HEK293 (cell line): Measurements from ENCODE around the gene POLA2.
A peak's percentile ranks its signal among the peaks of the same experiment; 100 is the strongest.
"Not testable (repeated sequence)": the region's sequence is repeated elsewhere in the genome, so short reads cannot be mapped to it uniquely, and the experiment has no call there.

ENCODE experiments used
- CTCF ChIA-PET: fragments of 350-600 bp; formaldehyde crosslinking; extraction: SDS; loops from one replicate; lab custom pipeline; 2021; ENCODE audit warnings: antibody characterized with exemption; lab: Yijun Ruan, JAX
- POLR2A ChIA-PET: fragments of 300-600 bp; formaldehyde crosslinking; extraction: SDS; loops from one replicate; lab custom pipeline; 2020; ENCODE audit warnings: antibody characterized with exemption, inconsistent platforms; lab: Yijun Ruan, JAX
- H3K27ac ChIP-seq: fragments of 200-500 bp; sonication (Bioruptor generic); 2 replicates; pipeline ENCODE4 v1.5.1; 2014; ENCODE audit warnings: low read depth, low read length, control low read depth, inconsistent platforms; ENCODE audit errors: extremely low read depth
- H3K36me3 ChIP-seq, 2 experiments: fragments of 200-500 bp in 1 of 2; sonication (Bioruptor generic) in 1 of 2; 1 replicate in 1 of 2; 2 replicates in 1 of 2; pipeline ENCODE4 v1.5.1; 2014 to 2017; ENCODE audit warnings: inconsistent platforms in 2 of 2, low read length in 2 of 2; ENCODE audit not compliant: control insufficient read depth in 2 of 2, insufficient read depth in 1 of 2
- H3K4me1 ChIP-seq: fragments of 200-500 bp; sonication (Bioruptor generic); 2 replicates; pipeline ENCODE4 v1.5.1; 2014; ENCODE audit warnings: mild to moderate bottlenecking, low read length, inconsistent platforms; ENCODE audit not compliant: control insufficient read depth, insufficient read depth
- H3K4me3 ChIP-seq: 2 replicates; pipeline ENCODE4 v1.5.1; 2011; ENCODE audit warnings: low read depth, mild to moderate bottlenecking, control low read depth, low read length, moderate library complexity
- H3K9me3 ChIP-seq: fragments of 200-500 bp; sonication (Bioruptor generic); 2 replicates; pipeline ENCODE4 v1.5.1; 2014; ENCODE audit warnings: low read depth, low read length, inconsistent platforms; ENCODE audit not compliant: control insufficient read depth, insufficient read depth
- ELK4 ChIP-seq: IDR thresholded peaks from 2 replicates; pipeline ENCODE4 v1.6.1; 2011; ENCODE audit warnings: mild to moderate bottlenecking, low read depth, low read length, borderline replicate concordance
- FEZF1 ChIP-seq: fragments of 450-650 bp; formaldehyde crosslinking; IDR thresholded peaks from 2 replicates; pipeline ENCODE4 v1.5.1; 2016; ENCODE audit warnings: missing biosample characterization, missing genetic modification characterization
- GLIS1 ChIP-seq: fragments of 450-650 bp; formaldehyde crosslinking; IDR thresholded peaks from 2 replicates; pipeline ENCODE4 v1.5.1; 2016; ENCODE audit warnings: missing biosample characterization, missing genetic modification characterization
- HIC1 ChIP-seq: fragments of 450-650 bp; formaldehyde crosslinking; IDR thresholded peaks from 2 replicates; pipeline ENCODE4 v1.5.1; 2016; ENCODE audit warnings: missing biosample characterization, missing genetic modification characterization
- ZIC2 ChIP-seq: fragments of 450-650 bp; formaldehyde crosslinking; IDR thresholded peaks from 2 replicates; pipeline ENCODE4 v1.5.1; 2016; ENCODE audit warnings: missing biosample characterization, missing genetic modification characterization
- ZNF174 ChIP-seq: fragments of 450-650 bp; formaldehyde crosslinking; IDR thresholded peaks from 2 replicates; pipeline ENCODE4 v1.5.0; 2017; ENCODE audit warnings: missing biosample characterization, mild to moderate bottlenecking, missing genetic modification characterization
- ZNF214 ChIP-seq: fragments of 450-650 bp; formaldehyde crosslinking; IDR thresholded peaks from 2 replicates; pipeline ENCODE4 v1.5.1; 2017; ENCODE audit warnings: missing biosample characterization, mild to moderate bottlenecking, missing genetic modification characterization, borderline replicate concordance
- ZNF404 ChIP-seq: fragments of 450-650 bp; formaldehyde crosslinking; IDR thresholded peaks from 2 replicates; pipeline ENCODE4 v1.5.1; 2017; ENCODE audit warnings: missing biosample characterization, missing genetic modification characterization
- ZNF549 ChIP-seq: fragments of 450-650 bp; IDR thresholded peaks from 2 replicates; pipeline ENCODE4 v1.5.1; 2018; ENCODE audit warnings: missing biosample characterization, missing genetic modification characterization, mild to moderate bottlenecking, inconsistent platforms, moderate library complexity
- ZNF585B ChIP-seq: fragments of 450-650 bp; formaldehyde crosslinking; IDR thresholded peaks from 2 replicates; pipeline ENCODE4 v1.5.1; 2016; ENCODE audit warnings: missing biosample characterization, missing genetic modification characterization
- ZNF624 ChIP-seq: fragments of 450-650 bp; formaldehyde crosslinking; IDR thresholded peaks from 2 replicates; pipeline ENCODE4 v1.5.1; 2017; ENCODE audit warnings: missing biosample characterization, missing genetic modification characterization
- ZNF639 ChIP-seq: fragments of 450-650 bp; formaldehyde crosslinking; IDR thresholded peaks from 2 replicates; pipeline ENCODE4 v1.5.1; 2016; ENCODE audit warnings: missing biosample characterization, missing genetic modification characterization
- ZNF701 ChIP-seq: fragments of 450-650 bp; formaldehyde crosslinking; IDR thresholded peaks from 2 replicates; pipeline ENCODE4 v1.5.1; 2016; ENCODE audit warnings: missing biosample characterization, missing genetic modification characterization
- ZSCAN18 ChIP-seq: fragments of 450-650 bp; formaldehyde crosslinking; IDR thresholded peaks from 2 replicates; pipeline ENCODE4 v1.5.1; 2016; ENCODE audit warnings: missing biosample characterization, missing genetic modification characterization
- ZSCAN23 ChIP-seq: fragments of 450-650 bp; formaldehyde crosslinking; IDR thresholded peaks from 2 replicates; pipeline ENCODE4 v1.5.1; 2016; ENCODE audit warnings: missing biosample characterization, missing genetic modification characterization
- TF ChIP-seq, protein P1 (sequence below): fragments of 450-650 bp; formaldehyde crosslinking; IDR thresholded peaks from 2 replicates; pipeline ENCODE4 v1.5.1; 2017; ENCODE audit warnings: missing biosample characterization, missing genetic modification characterization

The POLA2 gene

GRCh38 chr11:65262381-65262680 lies 569 bp downstream of the POLA2 start (continued):
- TF ChIP-seq ZSCAN23: no peak
- no peak for TF ChIP-seq ZNF214 (tag by site-specific recombination)
- no peak for TF ChIP-seq HIC1 (tag by site-specific recombination)
- no peak for TF ChIP-seq ZNF701 (tag by site-specific recombination)
- TF ChIP-seq ZNF549 (tag by site-specific recombination): no peak
- no peak for TF ChIP-seq GLIS1 (tag by site-specific recombination)
- no peak for TF ChIP-seq ELK4
- no peak for TF ChIP-seq FEZF1 (tag by site-specific recombination)
- TF ChIP-seq, protein P1, sequence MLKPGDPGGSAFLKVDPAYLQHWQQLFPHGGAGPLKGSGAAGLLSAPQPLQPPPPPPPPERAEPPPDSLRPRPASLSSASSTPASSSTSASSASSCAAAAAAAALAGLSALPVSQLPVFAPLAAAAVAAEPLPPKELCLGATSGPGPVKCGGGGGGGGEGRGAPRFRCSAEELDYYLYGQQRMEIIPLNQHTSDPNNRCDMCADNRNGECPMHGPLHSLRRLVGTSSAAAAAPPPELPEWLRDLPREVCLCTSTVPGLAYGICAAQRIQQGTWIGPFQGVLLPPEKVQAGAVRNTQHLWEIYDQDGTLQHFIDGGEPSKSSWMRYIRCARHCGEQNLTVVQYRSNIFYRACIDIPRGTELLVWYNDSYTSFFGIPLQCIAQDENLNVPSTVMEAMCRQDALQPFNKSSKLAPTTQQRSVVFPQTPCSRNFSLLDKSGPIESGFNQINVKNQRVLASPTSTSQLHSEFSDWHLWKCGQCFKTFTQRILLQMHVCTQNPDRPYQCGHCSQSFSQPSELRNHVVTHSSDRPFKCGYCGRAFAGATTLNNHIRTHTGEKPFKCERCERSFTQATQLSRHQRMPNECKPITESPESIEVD: no peak

GRCh38 chr11:65262776-65263175 lies 1.0 kb downstream of the POLA2 start:
- Histone ChIP-seq H3K4me1 (no peaks in the 10 kb centered on the region), H3K27ac (no peak overlapping the region; the same call in 1 of the 2 replicates), H3K4me3 (peak overlapping the region; percentile 79), H3K9me3 (no peaks in the 10 kb centered on the region), H3K36me3 (peaks cover 4 to 40% of the 10 kb centered on the region in 2 experiments; a peak in 2 of 3 replicates)
- ChIA-PET POLR2A (interaction anchor here (0.7 to 2.2 kb wide), 14 partner anchors 10 to 234 kb away, joined by 3 to 28 read pairs (median 6); partner anchors contain the start of genes CAPN1, DPF2, FAU and MRPL49), CTCF (interaction anchor here (0.5 to 2.3 kb wide), 6 partner anchors 12 to 60 kb away, joined by 3 to 15 read pairs (median 4); no protein-coding TSS in a partner anchor)
- TF ChIP-seq ZNF639 (tag by site-specific recombination) (no peak), ZNF624 (tag by site-specific recombination) (no peak), ZNF404 (no peak), ZNF174 (no peak), ZSCAN18 (no peak), ZNF585B (tag by site-specific recombination) (no peak), ZIC2 (tag by site-specific recombination) (no peak)

DNA sequence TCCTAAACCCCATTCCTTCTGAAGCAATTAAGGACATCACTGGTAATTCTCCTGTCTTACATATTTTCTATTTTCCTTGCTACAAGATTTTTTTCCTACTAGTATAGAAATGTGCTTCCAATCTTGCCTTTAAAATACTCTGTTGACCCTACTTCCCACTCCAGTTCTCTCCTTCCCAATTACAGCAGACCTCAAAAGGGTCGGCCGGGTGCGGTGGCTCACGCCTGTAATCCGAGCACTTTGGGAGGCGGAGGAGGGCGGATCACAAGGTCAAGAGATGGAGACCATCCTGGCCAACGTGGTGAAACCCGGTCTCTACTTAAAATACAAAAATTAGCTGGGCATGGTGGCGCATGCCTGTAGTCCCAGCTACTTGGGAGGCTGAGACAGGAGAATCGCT lies 3.0 kb downstream of the POLA2 start:
- H3K4me1 ChIP-seq, H3K9me3 ChIP-seq, H3K4me3 ChIP-seq, H3K27ac ChIP-seq: not testable (repeated sequence)
- H3K36me3 ChIP-seq: peaks cover 18 to 57% of the 10 kb centered on the region in 2 experiments
- ChIA-PET POLR2A (interaction anchor here (0.6 kb wide), 2 partner anchors 99 to 101 kb away, joined by 3 to 4 read pairs; no protein-coding TSS in a partner anchor), CTCF (interaction anchor here (1.7 to 3.4 kb wide), 3 partner anchors 10 to 65 kb away, joined by 5 to 14 read pairs (median 11); no protein-coding TSS in a partner anchor)
